NOMO-1 treated with DMSO at 0.1 percent for 48 hours (cell line): Measurements from ENCODE around the gene GPR68.
A peak's percentile ranks its signal among the peaks of the same experiment; 100 is the strongest.
"Not testable (repeated sequence)": the region's sequence is repeated elsewhere in the genome, so short reads cannot be mapped to it uniquely, and the experiment has no call there.

Source experiments
- DNase-seq: peaks from one replicate; lab custom pipeline; 2025; ENCODE audit not compliant: unreplicated experiment; lab: John Stamatoyannopoulos, UW

Gene GPR68

GRCh38 chr14:91254461-91254860 is 10.0 kb upstream of the GPR68 start:
- peak; percentile 13 for DNase-seq

GRCh38 chr14:91253795-91254323 is 9.4 kb upstream of the GPR68 start:
- DNase-seq: no peak

GRCh38 chr14:91252871-91253794 is 8.6 kb upstream of the GPR68 start:
- DNase-seq: no peak

- no peak for DNase-seq
These were observed 6.4 kb upstream of the GPR68 start for GRCh38 chr14:91250912-91251311.

- peak; percentile 75 for DNase-seq
These were observed 5.5 kb upstream of the GPR68 start for GRCh38 chr14:91249841-91250616.

GRCh38 chr14:91246051-91246852 is 1.7 kb upstream of the GPR68 start:
- no peak for DNase-seq

- DNase-seq: not testable (repeated sequence)
These were observed 1.1 kb upstream of the GPR68 start for GRCh38 chr14:91245616-91246015.

- no peak for DNase-seq
These were observed 525 bp upstream of the GPR68 start for GRCh38 chr14:91245029-91245428.

- no peak for DNase-seq
These were observed 1.4 kb downstream of the GPR68 start for GRCh38 chr14:91243074-91243471.

GRCh38 chr14:91242635-91243034 is 1.9 kb downstream of the GPR68 start:
- DNase-seq: no peak

GRCh38 chr14:91241863-91242262 is 2.6 kb downstream of the GPR68 start:
- peak; percentile 99 for DNase-seq

- no peak for DNase-seq
These were observed 5.8 kb downstream of the GPR68 start for GRCh38 chr14:91238661-91239060.

GRCh38 chr14:91238085-91238484 is 6.4 kb downstream of the GPR68 start:
- DNase-seq: no peak

GRCh38 chr14:91237219-91237618 is 7.3 kb downstream of the GPR68 start:
- DNase-seq: no peak

- no peak for DNase-seq
These were observed 8.7 kb downstream of the GPR68 start for GRCh38 chr14:91235841-91236240.

GRCh38 chr14:91234791-91235114 is 9.8 kb downstream of the GPR68 start:
- no peak for DNase-seq

- no peak for DNase-seq
These were observed 10.3 kb downstream of the GPR68 start for GRCh38 chr14:91233936-91234790.

GRCh38 chr14:91232603-91233002 is 11.9 kb downstream of the GPR68 start:
- no peak for DNase-seq

- no peak for DNase-seq
These were observed 12.5 kb downstream of the GPR68 start for GRCh38 chr14:91232052-91232451.

- no peak for DNase-seq
These were observed 13.1 kb downstream of the GPR68 start for GRCh38 chr14:91231446-91231845.
